Measurements from ENCODE around the gene FAM117B.
"Not testable (repeated sequence)": the region's sequence is repeated elsewhere in the genome, so short reads cannot be mapped to it uniquely, and the experiment has no call there.

The FAM117B gene

GRCh38 chr2:202705446-202706020 lies 70.8 kb downstream of the FAM117B start:
- FAIRE-seq, result no peak

GRCh38 chr2:202714971-202715935 lies 80.5 kb downstream of the FAM117B start:
- FAIRE-seq, result not testable (repeated sequence)

GRCh38 chr2:202716114-202716718 lies 81.4 kb downstream of the FAM117B start:
- FAIRE-seq, result no peak

GRCh38 chr2:202716953-202717597 lies 82.3 kb downstream of the FAM117B start:
- FAIRE-seq, result no peak

DNA sequence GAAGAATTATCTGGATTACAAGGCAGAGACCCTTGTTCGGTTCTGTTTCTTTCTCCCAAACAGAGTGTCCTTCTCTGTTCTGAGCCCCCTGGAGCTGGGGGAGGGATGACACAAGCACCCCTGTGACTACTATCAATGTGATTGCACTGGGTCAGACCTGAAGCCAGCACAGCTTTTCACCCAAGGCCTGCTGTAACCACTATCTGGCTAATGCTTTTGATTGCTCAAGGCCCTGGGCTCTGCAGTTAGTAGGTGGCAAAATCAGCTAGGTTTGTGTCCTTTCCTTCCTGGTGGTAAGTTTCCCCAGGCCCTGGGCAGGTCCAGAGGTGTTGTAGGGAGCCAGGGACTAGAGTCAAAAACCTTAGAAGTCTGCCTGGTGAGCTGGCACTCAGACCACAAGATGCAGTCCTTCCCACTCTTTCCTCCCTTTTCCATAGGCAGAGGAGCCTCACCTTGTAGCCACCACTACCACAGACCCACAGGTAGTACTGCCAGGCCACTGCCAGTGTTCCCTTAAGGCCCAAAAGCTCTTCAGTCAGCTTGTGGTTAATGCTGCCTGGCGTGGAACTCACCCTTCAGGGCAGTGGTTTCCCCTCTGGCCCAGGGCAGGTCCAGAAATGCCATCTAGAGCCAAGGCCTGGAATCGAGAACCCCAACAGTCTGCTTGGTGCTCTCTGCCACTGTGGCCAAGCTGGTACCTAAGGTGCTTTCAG lies 83.0 kb downstream of the FAM117B start:
- FAIRE-seq, result no peak

- no peak for FAIRE-seq
Observed at GRCh38 chr2:202718614-202719013, 83.8 kb downstream of the FAM117B start.

DNA sequence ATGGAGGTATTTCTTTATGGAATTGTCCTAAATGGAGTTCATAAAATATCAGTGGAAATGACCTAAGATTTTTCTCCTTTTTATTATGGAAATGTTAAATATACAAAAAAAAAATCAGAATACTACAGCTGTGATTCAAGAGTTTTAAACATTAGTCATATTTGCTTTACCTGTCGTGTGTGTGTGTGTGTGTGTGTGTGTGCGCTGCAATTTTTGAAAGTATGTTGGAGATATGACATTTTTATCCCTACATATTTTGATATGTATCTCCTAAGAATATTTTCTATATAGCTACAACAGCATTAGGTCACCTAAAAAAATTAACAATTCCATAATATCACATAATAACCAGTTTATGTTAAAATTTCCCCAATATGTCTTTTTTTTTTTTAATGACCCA lies 85.5 kb downstream of the FAM117B start:
- no peak for FAIRE-seq

DNA sequence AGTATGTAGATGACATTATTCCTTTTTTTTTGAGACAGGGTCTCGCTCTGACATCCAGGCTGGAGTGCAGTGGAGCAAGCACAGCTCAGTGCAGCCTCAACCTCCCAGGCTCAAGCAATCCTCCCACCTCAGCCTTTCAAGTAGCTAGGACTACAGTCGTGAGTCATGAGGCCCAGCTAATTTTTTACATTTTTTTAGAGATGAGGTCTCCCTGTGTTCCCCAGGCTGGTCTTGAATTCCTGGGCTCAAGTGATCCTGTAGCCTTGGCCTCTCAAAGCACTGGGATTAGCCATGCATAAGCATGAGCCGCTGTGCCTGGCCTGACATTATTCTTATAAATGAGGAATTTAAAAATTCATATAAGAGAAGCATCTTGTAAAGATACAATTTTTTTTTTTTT lies 86.9 kb downstream of the FAM117B start:
- no peak for FAIRE-seq

- no peak for FAIRE-seq
Observed at GRCh38 chr2:202723746-202724145, 89.0 kb downstream of the FAM117B start.

- no peak for FAIRE-seq
Observed at GRCh38 chr2:202726070-202726469, 91.3 kb downstream of the FAM117B start.

- no peak for FAIRE-seq
Observed at GRCh38 chr2:202736826-202737225, 102.1 kb downstream of the FAM117B start.

- no peak for FAIRE-seq
Observed at GRCh38 chr2:202743613-202744012, 108.8 kb downstream of the FAM117B start.

- FAIRE-seq, result no peak
Observed at GRCh38 chr2:202749477-202749876, 114.7 kb downstream of the FAM117B start.

- no peak for FAIRE-seq
Observed at GRCh38 chr2:202750763-202751427, 116.1 kb downstream of the FAM117B start.

DNA sequence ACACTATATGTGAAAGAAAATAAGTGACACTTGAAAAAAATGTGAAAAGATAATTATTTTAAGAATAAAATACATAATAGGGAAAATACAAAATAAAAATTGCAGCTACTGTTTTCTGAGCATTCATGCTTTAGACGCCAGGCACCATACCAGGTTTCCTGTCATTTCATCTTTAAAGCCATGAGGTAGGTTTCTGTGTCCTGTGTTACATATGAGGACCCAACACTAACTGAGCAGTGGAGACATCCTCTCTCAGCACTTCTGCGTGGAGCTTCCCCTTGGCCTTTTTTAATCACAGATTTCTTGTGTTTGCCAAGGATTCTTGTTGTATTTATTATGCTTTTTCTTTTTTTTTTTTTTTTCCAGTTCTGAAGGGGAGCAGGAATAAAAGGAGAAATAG lies 117.3 kb downstream of the FAM117B start:
- FAIRE-seq, result no peak

- FAIRE-seq, result no peak
Observed at GRCh38 chr2:202754936-202755335, 120.2 kb downstream of the FAM117B start.

DNA sequence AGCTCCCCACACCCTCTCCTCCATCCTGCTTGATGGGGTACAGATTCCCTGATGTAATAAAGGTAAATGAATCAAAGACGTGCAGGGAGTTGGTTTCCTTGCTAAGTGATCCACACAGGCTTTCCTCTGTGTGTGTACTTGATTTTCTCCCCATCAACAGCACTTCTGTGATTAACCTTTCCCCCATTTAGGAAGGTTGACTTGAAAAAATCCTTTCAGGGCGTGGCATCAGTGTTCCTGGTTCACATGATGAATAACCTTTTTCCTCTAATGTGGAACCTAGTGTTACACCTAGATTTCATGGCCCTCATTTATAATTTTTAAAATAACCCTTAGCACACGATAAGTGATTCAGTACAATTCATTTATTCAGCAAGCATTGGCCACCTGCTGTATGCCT lies 121.8 kb downstream of the FAM117B start:
- no peak for FAIRE-seq

DNA sequence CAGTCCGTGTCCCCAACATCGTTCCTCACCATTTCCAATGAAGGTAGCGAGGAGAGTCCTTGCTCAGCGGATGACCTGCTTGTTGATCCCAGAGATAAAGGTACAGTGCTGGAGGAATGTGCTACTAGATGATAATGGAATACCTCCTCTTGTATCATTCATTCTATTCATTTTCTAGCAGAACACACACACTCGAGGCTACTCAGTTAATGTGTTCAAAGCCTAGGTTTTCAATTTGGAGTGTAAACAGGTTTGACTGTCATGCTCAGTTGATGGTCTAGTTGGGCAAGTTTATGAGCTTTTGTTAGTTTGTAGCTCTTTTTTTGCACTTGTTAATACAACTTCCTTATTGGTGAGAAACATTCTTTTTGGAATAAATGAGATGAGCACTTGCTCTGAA lies 122.6 kb downstream of the FAM117B start:
- FAIRE-seq, result no peak

GRCh38 chr2:202758128-202758527 lies 123.4 kb downstream of the FAM117B start:
- no peak for FAIRE-seq

DNA sequence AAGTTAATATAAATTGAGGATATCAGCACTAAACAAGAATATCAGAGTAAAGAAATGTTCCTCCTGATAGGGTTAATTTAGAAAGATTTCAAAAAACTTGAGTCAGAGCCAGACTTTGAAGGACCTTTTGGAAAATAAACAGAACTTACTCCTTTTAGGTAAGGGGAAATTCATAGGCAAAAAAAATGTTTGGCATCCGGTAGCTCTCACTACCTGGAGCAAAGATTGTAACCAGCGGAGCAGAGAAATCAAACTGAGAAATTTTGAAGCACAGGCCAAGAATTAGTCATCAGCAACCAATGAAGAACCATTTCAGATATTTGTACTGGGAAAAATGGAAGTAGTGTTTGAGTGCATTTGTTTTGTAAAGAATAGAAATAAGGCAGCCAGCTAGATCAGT lies 123.8 kb downstream of the FAM117B start:
- no peak for FAIRE-seq

- FAIRE-seq, result no peak
Observed at GRCh38 chr2:202760848-202761247, 126.1 kb downstream of the FAM117B start.

GRCh38 chr2:202762556-202762955 lies 127.8 kb downstream of the FAM117B start:
- no peak for FAIRE-seq

Measured in TTC549 (cell line).